HG02798 (cell line): ENCODE measurements around the gene RETREG2.

ENCODE experiments used
- ATAC-seq: cut with Tn5 transposase; IDR thresholded peaks from one replicate; pipeline ENCODE4 v1.9.1; 2021; ENCODE audit warnings: mild to moderate bottlenecking; ENCODE audit not compliant: unreplicated experiment, poor library complexity

RETREG2 gene

GRCh38 chr2:219177552-219178376, at the start of gene RETREG2:
Gene RETREG2 (plus strand): TSS chr2:219178275. CDS start chr2:219178353, 78 bp downstream.
- ATAC-seq: peak; percentile 52

- no peak for ATAC-seq
These were observed 49.7 kb upstream of the RETREG2 start for GRCh38 chr2:219128396-219128795.

- ATAC-seq: no peak
These were observed 48.5 kb upstream of the RETREG2 start for GRCh38 chr2:219129589-219129988.

- no peak for ATAC-seq
These were observed 46.7 kb upstream of the RETREG2 start for GRCh38 chr2:219131327-219131726.

- ATAC-seq: no peak
These were observed 46.3 kb upstream of the RETREG2 start for GRCh38 chr2:219131744-219132143.

GRCh38 chr2:219133976-219134375, 44.1 kb upstream of the RETREG2 start:
- ATAC-seq: no peak

GRCh38 chr2:219140722-219141121, 37.4 kb upstream of the RETREG2 start:
- no peak for ATAC-seq

GRCh38 chr2:219142329-219142728, 35.7 kb upstream of the RETREG2 start:
- no peak for ATAC-seq

- ATAC-seq: no peak
These were observed 28.4 kb upstream of the RETREG2 start for GRCh38 chr2:219149667-219150066.

- ATAC-seq: no peak
These were observed 22.9 kb upstream of the RETREG2 start for GRCh38 chr2:219155054-219155644.

GRCh38 chr2:219157396-219157795, 20.7 kb upstream of the RETREG2 start:
- ATAC-seq: no peak

- ATAC-seq: no peak
These were observed 20.1 kb upstream of the RETREG2 start for GRCh38 chr2:219158025-219158424.

- no peak for ATAC-seq
These were observed 19.5 kb upstream of the RETREG2 start for GRCh38 chr2:219158586-219158985.

- ATAC-seq: no peak
These were observed 18.3 kb upstream of the RETREG2 start for GRCh38 chr2:219159771-219160185.

- ATAC-seq: peak; percentile 89
These were observed 17.7 kb upstream of the RETREG2 start, which contains the start of gene NHEJ1 for GRCh38 chr2:219160186-219161017. Gene NHEJ1 (minus strand): TSS chr2:219160815. CDS start chr2:219158362, 2,453 bp downstream.

- no peak for ATAC-seq
These were observed 17.0 kb upstream of the RETREG2 start for GRCh38 chr2:219161097-219161496.

- no peak for ATAC-seq
These were observed 14.9 kb upstream of the RETREG2 start for GRCh38 chr2:219163156-219163555.

GRCh38 chr2:219165058-219165911, 12.8 kb upstream of the RETREG2 start:
- no peak for ATAC-seq

- no peak for ATAC-seq
These were observed 10.1 kb upstream of the RETREG2 start for GRCh38 chr2:219167997-219168396.

- ATAC-seq: no peak
These were observed 9.5 kb upstream of the RETREG2 start for GRCh38 chr2:219168526-219168925.
